Subcutaneous abdominal adipose tissue (tissue), 5 donors: ENCODE measurements around the gene SETD3.

Experiments used
- H3K27ac ChIP-seq: one replicate; pipeline ENCODE4 v1.7.0; 2013; ENCODE audit warnings: low read depth, mild to moderate bottlenecking, inconsistent platforms, low read length, moderate library complexity
- H3K27me3 ChIP-seq, 5 donors: one replicate each; pipeline ENCODE4 v1.7.0; 2013; ENCODE audit warnings: low read length in 5 of 5, inconsistent platforms in 1 of 5; ENCODE audit not compliant: control insufficient read depth in 5 of 5, insufficient read depth in 4 of 5
- H3K36me3 ChIP-seq, 5 donors: one replicate each; pipeline ENCODE4 v1.7.0; 2013; ENCODE audit warnings: low read length in 5 of 5; ENCODE audit not compliant: control insufficient read depth in 5 of 5, insufficient read depth in 5 of 5
- H3K4me1 ChIP-seq, 5 donors: one replicate each; pipeline ENCODE4 v1.7.0; 2013; ENCODE audit warnings: low read length in 5 of 5, mild to moderate bottlenecking in 3 of 5, moderate library complexity in 1 of 5; ENCODE audit not compliant: control insufficient read depth in 5 of 5, insufficient read depth in 5 of 5
- H3K4me3 ChIP-seq, 5 donors: one replicate each; pipeline ENCODE4 v1.7.0; 2013; ENCODE audit warnings: low read length in 5 of 5, low read depth in 1 of 5
- H3K9ac ChIP-seq, 5 donors: one replicate each; pipeline ENCODE4 v1.7.0; 2013; ENCODE audit warnings: low read length in 5 of 5, mild to moderate bottlenecking in 4 of 5, moderate library complexity in 3 of 5
- H3K9me3 ChIP-seq, 5 donors: one replicate each; pipeline ENCODE4 v1.7.0; 2013; ENCODE audit warnings: low read length in 5 of 5; ENCODE audit not compliant: control insufficient read depth in 5 of 5
- donor health status: healthy.
- donor health status: healthy.
- donor health status: healthy.
- donor health status: healthy.
- donor health status: healthy.

SETD3 gene

DNA sequence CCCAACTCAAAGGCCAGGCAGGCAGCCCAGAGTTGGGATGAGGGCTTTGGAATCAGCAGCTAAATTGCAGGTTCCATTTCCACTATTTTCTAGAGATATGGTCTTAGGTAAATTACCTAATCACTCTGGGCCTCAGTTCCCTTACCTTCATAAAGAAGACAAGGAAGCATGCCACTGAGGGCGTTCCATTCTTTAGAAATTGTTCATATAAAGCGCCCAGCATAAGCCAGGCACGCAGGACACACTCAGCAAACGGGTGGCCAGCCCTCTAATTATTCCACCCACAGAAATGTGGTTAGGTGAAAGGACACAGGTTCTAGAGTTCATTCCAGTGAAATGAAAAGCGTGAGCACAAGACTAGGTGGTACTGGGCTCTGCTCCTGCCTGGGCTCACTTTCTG is 120.8 kb downstream of the SETD3 start:
- H3K4me3 ChIP-seq: no peak overlapping the region
- peaks cover 0 to 15% (median 5%) of the 10 kb centered on the region in 5 donors for H3K27me3 ChIP-seq
- no peak overlapping the region for H3K9ac ChIP-seq
- H3K27ac ChIP-seq: no peak overlapping the region
- no peaks in the 10 kb centered on the region for H3K36me3 ChIP-seq
- no peaks in the 10 kb centered on the region for H3K9me3 ChIP-seq
- no peaks in the 10 kb centered on the region for H3K4me1 ChIP-seq

GRCh38 chr14:99357916-99358390 is 122.7 kb downstream of the SETD3 start:
- H3K4me1 ChIP-seq: no peaks in the 10 kb centered on the region
- H3K9ac ChIP-seq: no peak overlapping the region
- no peaks in the 10 kb centered on the region for H3K9me3 ChIP-seq
- no peaks in the 10 kb centered on the region for H3K36me3 ChIP-seq
- H3K4me3 ChIP-seq: no peak overlapping the region
- H3K27ac ChIP-seq: no peak overlapping the region
- peaks cover 0 to 15% (median 6%) of the 10 kb centered on the region in 5 donors for H3K27me3 ChIP-seq

GRCh38 chr14:99357151-99357915 is 123.3 kb downstream of the SETD3 start:
- Histone ChIP-seq H3K9ac (no peak overlapping the region), H3K4me1 (no peaks in the 10 kb centered on the region), H3K36me3 (no peaks in the 10 kb centered on the region), H3K4me3 (no peak overlapping the region), H3K27ac (no peak overlapping the region), H3K27me3 (peaks cover 2 to 15% (median 6%) of the 10 kb centered on the region in 5 donors), H3K9me3 (no peaks in the 10 kb centered on the region)

DNA sequence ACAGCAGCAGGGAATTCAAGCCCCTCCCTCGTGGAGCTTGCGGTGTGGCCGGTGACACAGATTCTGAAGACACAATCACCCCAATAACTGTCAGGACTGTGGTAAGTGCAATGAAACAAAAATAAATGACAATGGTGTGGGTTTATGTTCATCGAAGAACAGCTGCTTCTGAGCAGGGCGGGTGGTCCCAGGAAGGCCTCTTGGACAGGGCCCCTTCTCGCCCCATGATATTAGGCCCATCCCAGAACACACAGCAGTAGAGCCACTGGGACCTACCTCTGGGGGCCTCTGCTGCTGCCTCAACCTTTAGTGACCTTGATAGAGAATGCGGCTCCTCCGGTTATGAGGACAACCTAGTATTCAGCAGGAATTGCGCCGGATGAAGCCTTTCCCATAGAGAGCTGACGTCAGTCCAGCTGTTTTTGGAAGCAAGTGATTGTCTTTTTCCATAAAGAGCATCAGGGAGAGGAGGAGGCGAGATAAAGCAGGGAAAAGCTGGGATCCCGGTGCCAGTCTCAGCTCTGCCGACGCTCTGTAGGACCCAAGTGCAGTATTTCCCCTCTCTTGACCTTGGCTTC is 124.5 kb downstream of the SETD3 start:
- peaks cover 2 to 15% (median 5%) of the 10 kb centered on the region in 5 donors for H3K27me3 ChIP-seq
- no peaks in the 10 kb centered on the region for H3K36me3 ChIP-seq
- no peaks in the 10 kb centered on the region for H3K9me3 ChIP-seq
- H3K4me1 ChIP-seq: no peaks in the 10 kb centered on the region
- no peak overlapping the region for H3K4me3 ChIP-seq
- no peak overlapping the region for H3K27ac ChIP-seq
- H3K9ac ChIP-seq: no peak overlapping the region

DNA sequence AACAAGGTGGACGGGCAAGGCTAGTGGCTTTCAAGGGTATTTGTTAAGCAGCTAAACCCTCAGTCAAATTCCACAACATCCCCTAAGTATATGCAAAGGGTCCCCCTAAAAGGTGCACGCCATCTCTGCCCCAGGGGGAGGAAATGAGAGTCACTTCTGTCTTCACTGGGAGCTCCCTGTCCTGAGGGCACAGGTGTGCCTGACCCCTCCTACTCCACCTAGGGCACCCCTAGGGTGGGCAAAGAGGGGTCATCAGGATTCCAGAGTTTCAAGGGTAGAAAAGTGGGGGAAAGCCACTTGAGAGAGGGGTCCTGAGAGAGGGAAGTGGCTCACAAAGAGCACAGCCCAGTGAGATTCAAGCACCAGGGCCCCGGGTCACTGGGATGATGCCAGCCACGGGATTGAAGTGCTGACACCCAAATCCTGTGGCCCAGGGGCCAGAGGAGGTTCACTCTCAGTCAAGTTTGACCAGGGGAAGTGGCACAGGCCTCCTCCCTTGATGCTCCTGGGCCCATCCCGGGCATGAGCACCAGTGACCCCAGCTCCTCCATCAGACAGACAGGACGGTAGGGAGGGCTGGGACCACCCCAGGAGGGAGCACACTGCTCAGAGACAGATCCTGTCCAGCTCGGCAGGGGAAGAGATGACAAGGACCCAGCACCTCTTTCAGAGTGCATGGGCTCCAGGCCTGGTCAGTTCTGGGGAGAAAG is 126.3 kb downstream of the SETD3 start:
- no peak overlapping the region for H3K9ac ChIP-seq
- H3K4me3 ChIP-seq: no peak overlapping the region
- no peaks in the 10 kb centered on the region for H3K9me3 ChIP-seq
- H3K27me3 ChIP-seq: peaks cover 2 to 14% (median 5%) of the 10 kb centered on the region in 5 donors
- no peaks in the 10 kb centered on the region for H3K4me1 ChIP-seq
- H3K36me3 ChIP-seq: no peaks in the 10 kb centered on the region
- no peak overlapping the region for H3K27ac ChIP-seq

DNA sequence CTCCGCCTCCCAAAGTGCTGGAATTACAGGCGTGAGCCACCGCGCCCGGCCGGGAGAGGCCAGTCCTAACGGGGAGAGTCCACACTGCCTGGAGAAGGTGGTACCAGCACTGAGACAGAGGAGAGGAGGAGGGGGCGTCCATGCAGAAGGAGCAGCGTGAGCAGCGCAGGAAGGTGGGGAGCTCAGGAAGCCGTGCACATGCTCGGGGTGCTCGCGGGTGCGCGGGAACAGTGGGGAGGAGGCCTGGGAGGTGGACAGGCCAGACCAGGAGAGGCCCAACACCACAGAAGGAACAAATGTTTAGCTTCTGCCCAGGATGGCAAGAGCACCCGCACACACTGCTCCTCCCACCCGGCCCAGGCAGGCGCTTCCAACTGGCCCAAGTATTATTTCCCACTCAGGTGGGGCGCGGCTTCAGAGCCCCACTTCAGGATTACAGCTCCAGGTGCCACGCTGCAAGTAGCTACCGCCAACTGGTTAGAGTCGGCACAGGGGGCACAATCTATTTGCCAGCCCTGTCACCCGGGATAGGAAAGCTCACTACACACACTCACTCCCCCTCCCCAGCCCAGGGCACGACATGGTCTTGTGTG is 127.9 kb downstream of the SETD3 start:
- Histone ChIP-seq H3K27ac (no peak overlapping the region), H3K4me3 (no peak overlapping the region), H3K9me3 (no peaks in the 10 kb centered on the region), H3K36me3 (no peaks in the 10 kb centered on the region), H3K9ac (no peak overlapping the region), H3K4me1 (no peaks in the 10 kb centered on the region), H3K27me3 (peaks cover 2 to 13% (median 5%) of the 10 kb centered on the region in 5 donors)

DNA sequence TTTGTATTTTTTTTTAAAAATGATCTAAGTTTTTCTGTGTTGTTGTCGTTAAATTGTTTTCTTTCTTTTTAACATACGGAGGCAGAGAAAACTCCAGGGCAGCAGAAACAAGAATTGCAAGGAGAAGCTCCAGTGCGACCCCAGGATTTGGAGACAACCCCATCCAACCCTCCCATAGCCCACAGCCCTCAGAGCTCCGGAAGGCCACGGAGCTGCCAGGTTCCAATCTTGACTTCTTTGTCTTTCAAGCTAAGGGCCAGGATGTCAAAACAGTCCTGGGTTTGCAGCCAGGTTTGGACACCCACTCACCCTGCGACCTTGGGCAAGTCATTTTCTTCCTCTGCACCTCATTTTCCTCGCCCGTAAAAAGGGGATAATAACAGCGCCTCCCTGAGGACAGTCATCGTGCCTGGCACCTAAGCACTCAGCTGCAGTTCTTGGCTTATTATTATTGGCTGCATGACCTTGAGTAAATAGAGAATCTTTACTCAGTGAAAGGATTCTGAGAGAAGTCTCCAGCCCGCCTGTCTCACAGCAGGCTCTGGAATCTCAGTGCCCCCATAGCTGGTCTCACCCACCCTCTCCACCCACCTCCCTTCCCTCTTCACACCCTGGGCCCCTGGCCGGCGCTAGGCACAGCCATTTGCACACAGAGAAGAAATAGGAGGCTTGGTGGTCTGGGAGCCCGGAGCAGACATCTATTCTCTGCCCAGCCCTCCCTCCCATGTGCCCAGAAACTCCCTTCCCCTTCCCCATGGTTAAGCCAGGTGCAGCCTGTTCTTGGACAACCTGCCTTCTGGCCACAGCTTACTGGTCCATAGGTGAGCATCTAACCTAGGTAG is 129.3 kb downstream of the SETD3 start:
- H3K9me3 ChIP-seq: no peaks in the 10 kb centered on the region
- H3K27ac ChIP-seq: no peak overlapping the region
- peaks cover 0 to 12% (median 5%) of the 10 kb centered on the region in 5 donors for H3K27me3 ChIP-seq
- H3K4me1 ChIP-seq: no peaks in the 10 kb centered on the region
- H3K4me3 ChIP-seq: no peak overlapping the region
- no peak overlapping the region for H3K9ac ChIP-seq
- H3K36me3 ChIP-seq: no peaks in the 10 kb centered on the region

GRCh38 chr14:99350751-99351150 is 129.9 kb downstream of the SETD3 start:
- no peaks in the 10 kb centered on the region for H3K36me3 ChIP-seq
- H3K27ac ChIP-seq: no peak overlapping the region
- peaks cover 0 to 13% (median 6%) of the 10 kb centered on the region in 5 donors for H3K27me3 ChIP-seq
- no peaks in the 10 kb centered on the region for H3K9me3 ChIP-seq
- H3K9ac ChIP-seq: no peak overlapping the region
- no peaks in the 10 kb centered on the region for H3K4me1 ChIP-seq
- H3K4me3 ChIP-seq: no peak overlapping the region

DNA sequence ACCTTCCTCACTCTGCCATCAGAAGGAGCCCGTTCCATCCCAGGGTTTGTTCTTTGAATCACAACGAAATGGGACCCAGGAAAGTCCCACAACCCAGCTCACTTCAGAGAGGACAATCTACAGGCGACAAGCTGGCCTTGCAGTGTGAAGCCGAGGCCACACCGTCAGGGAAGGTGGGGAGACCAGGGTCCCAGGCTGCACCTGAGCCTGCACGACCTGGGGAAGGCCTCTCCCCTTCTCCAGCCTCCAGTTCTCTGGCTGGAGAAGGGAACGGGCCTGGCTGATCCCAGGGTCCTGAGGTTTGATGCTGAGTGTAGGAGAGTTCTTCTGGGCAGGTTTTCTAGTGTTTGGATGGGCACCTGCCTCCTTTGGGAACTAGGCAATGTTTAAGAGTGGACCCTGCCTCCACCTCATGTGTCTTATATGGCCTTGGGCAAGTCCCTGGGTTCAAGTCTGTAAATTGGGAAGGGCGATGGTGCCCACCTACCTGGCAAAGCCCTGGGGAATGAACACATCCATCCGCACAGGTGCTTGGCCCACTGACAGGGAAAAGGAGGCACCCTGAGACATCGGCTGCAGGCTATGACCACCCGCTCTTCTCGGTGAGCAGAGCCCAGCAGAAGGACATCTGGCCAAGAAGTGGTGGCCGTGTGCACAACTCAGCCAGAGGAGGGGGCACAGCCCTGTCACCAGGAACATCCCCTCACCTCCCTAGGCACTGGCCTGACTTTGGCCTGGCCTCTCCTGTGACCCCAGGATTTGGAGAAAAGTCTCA is 130.8 kb downstream of the SETD3 start:
- Histone ChIP-seq H3K27ac (no peak overlapping the region), H3K9ac (no peak overlapping the region)

More for the DNA sequence above, 130.8 kb downstream of the SETD3 start:
- H3K4me3 ChIP-seq: no peak overlapping the region
- peaks cover 5 to 19% (median 7%) of the 10 kb centered on the region in 5 donors for H3K27me3 ChIP-seq
- no peaks in the 10 kb centered on the region for H3K9me3 ChIP-seq
- no peaks in the 10 kb centered on the region for H3K36me3 ChIP-seq
- H3K4me1 ChIP-seq: no peaks in the 10 kb centered on the region
